GM19025 (cell line): ENCODE data around the gene TFF2.

Source experiments
- ATAC-seq: cut with Tn5 transposase; IDR thresholded peaks from one replicate; pipeline ENCODE4 v1.9.1; 2021; ENCODE audit warnings: mild to moderate bottlenecking, low read depth, moderate library complexity; ENCODE audit not compliant: unreplicated experiment

TFF2 gene

GRCh38 chr21:42367367-42368165, 16.8 kb upstream of the TFF2 start:
- ATAC-seq, result no peak

GRCh38 chr21:42366292-42367010, 15.7 kb upstream of the TFF2 start, which contains the start of gene TFF1:
Gene TFF1, minus strand, starts transcription at chr21:42366535. Its CDS starts 40 bp downstream, at chr21:42366495.
- ATAC-seq, result no peak

DNA sequence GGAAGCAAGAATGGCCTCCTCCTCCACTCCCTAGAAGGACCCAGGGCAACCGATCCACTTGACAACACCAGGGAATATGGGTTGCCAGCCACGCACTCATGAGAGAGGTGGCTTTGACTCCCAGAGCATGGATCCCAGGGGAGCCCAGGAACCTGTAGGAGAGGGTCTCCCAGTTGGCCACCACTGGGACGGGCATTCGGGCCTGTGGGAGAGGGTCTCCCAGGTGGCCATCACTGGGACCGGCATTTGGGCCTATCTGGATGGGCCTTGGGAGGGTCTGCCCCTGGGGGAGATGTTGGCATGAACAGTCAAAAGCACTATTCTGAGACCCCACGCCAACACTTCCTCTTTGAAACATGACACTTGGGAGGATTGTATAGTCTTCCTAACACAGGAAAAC, 15.0 kb upstream of the TFF2 start:
- no peak for ATAC-seq

GRCh38 chr21:42364304-42364865, 13.6 kb upstream of the TFF2 start:
- ATAC-seq, result no peak

DNA sequence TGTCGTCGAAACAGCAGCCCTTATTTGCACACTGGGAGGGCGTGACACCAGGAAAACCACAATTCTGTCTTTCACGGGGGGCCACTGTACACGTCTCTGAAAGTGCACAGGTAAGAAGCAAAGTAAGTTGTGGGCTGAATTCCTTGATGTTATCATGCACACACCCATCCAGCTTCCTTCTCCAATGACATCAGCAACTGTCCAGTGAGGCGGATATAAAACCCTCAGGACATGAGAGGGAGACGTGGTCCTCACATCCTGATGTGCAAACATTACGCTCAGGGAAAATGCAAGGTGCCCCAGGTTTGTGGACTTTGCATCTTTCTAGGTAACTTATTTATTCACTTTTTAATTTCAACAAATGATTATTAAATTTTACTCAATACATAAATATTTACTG, 12.5 kb upstream of the TFF2 start:
- ATAC-seq, result no peak

DNA sequence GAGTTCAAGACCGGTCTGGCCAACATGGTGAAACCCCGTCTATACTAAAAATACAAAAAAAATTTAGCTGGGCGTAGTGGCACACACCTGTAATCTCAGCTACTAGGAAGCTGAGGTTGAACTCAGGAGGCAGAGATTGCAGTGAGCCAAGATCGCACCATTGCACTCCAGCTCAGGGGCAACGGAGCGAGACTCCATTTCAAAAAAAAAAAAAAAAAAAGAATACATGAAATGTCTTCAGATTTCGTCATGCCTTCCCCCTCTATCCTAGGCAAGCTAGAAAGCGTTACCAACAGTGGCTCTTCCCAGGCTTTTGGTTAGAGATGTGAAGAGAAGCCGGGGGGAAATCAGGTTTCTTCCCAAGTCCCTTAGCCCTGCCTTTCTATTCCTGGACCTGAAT, 11.9 kb upstream of the TFF2 start:
- no peak for ATAC-seq

- no peak for ATAC-seq
Measured at GRCh38 chr21:42362198-42362597, 11.4 kb upstream of the TFF2 start.

GRCh38 chr21:42361286-42361685, 10.5 kb upstream of the TFF2 start:
- no peak for ATAC-seq

DNA sequence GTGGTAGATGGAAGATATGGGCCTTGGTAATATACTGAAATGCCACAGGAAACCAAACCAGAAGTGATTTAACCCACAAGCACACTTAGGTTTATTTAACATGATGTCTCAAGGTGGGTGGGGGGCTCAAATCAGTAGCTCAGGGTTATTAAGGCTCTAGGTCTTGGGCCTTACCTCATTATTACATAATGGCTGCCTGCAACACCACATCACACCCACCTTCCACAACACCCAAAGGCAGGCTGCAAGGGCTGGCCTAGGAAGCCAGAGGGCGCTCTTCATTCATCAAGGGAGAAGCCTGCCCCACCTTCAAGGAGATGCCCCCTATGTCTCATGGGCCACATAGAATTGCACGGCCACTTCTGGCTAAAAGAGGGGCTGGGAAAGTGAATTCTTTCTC, 9.5 kb upstream of the TFF2 start:
- ATAC-seq, result no peak

- ATAC-seq, result no peak
Measured at GRCh38 chr21:42358937-42359336, 8.1 kb upstream of the TFF2 start.

GRCh38 chr21:42358261-42358660, 7.5 kb upstream of the TFF2 start:
- ATAC-seq, result no peak

- no peak for ATAC-seq
Measured at GRCh38 chr21:42357307-42357706, 6.5 kb upstream of the TFF2 start.

- no peak for ATAC-seq
Measured at GRCh38 chr21:42356650-42357049, 5.9 kb upstream of the TFF2 start.

GRCh38 chr21:42356046-42356445, 5.3 kb upstream of the TFF2 start:
- no peak for ATAC-seq

DNA sequence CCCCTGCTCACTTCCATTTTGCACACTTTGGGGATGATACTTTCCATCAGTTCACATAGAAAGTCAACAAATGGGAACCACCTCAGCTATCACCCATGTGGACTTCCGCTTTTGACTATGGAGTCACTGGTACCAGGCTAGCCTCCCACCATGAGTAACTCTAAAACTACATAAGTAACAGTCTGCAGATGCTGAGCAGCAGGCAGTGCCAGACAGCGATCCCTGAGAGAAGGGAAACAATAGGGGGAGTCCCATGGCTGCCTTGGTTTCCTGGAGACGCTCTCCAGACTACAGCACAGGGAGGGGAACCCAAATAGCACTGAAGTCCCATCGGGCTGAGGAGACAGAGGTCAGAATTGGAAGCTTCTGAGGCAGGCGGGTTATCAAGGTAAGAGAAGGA, 2.8 kb upstream of the TFF2 start:
- no peak for ATAC-seq

- ATAC-seq, result no peak
Measured at GRCh38 chr21:42352441-42353095, 1.8 kb upstream of the TFF2 start.

- ATAC-seq, result no peak
Measured at GRCh38 chr21:42351626-42352440, 1.0 kb upstream of the TFF2 start.

DNA sequence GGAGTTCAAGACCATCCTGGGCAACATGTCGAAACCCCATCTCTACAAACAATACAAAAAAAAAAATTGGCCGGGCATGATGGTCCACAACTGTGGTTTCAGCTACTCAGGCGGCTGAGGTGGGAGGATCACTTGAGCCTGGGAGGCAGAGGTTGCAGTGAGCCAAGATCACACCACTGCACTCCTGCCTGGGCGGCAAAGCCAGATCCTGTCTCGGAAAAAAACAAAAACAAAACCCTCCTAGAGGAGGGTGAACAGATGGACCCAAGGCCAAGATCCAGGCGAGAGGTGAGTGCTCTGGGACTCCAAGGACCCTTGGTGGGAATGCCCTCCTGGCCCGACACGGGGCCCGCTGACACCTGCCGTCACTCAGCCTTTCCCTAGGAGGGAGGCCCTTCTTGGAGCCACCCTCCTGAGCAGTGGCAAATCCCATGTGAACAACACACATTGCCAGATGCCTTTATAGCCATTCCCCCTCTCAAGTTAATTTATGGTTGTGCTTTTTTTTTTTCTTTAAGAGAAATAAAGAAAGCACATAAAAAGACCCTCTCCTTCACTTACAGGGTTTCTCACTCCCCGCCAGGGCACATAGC, 380 bp downstream of the TFF2 start:
- ATAC-seq, result no peak

GRCh38 chr21:42349420-42350317, 1.1 kb downstream of the TFF2 start:
- no peak for ATAC-seq
